Neuron (in vitro differentiated cells): ENCODE results near the gene MAP2.

Experiments used
- H2AFZ ChIP-seq: one replicate; pipeline ENCODE4 v1.6.1; 2013; ENCODE audit warnings: low read depth, mild to moderate bottlenecking, inconsistent platforms, low read length, moderate library complexity
- H3K27me3 ChIP-seq: one replicate; pipeline ENCODE4 v1.6.1; 2013; ENCODE audit warnings: low read length; ENCODE audit not compliant: insufficient read depth
- H3K36me3 ChIP-seq: one replicate; pipeline ENCODE4 v1.6.1; 2013; ENCODE audit warnings: low read length; ENCODE audit not compliant: insufficient read depth
- H3K4me1 ChIP-seq: one replicate; pipeline ENCODE4 v1.6.1; 2013; ENCODE audit warnings: low read length; ENCODE audit not compliant: insufficient read depth
- H3K4me3 ChIP-seq: 2 replicates; pipeline ENCODE4 v1.5.1; 2013; ENCODE audit warnings: mild to moderate bottlenecking, low read length, moderate library complexity
- H3K9me3 ChIP-seq: one replicate; pipeline ENCODE4 v1.6.1; 2013; ENCODE audit warnings: low read length

MAP2 gene

GRCh38 chr2:209673811-209674210 is 250.0 kb downstream of the MAP2 start:
- H3K36me3 ChIP-seq, result peaks cover 68% of the 10 kb centered on the region
- no peaks in the 10 kb centered on the region for H3K9me3 ChIP-seq
- no peak overlapping the region for H3K4me3 ChIP-seq
- peaks cover 19% of the 10 kb centered on the region for H3K4me1 ChIP-seq
- no peak overlapping the region for H2AFZ ChIP-seq
- no peaks in the 10 kb centered on the region for H3K27me3 ChIP-seq

GRCh38 chr2:209680596-209680995 is 256.7 kb downstream of the MAP2 start:
- no peak overlapping the region for H3K4me3 ChIP-seq
- H3K36me3 ChIP-seq, result peaks cover 86% of the 10 kb centered on the region
- no peak overlapping the region for H2AFZ ChIP-seq
- H3K27me3 ChIP-seq, result no peaks in the 10 kb centered on the region
- H3K9me3 ChIP-seq, result no peaks in the 10 kb centered on the region
- peaks cover 3% of the 10 kb centered on the region for H3K4me1 ChIP-seq

- Histone ChIP-seq H3K27me3 (no peaks in the 10 kb centered on the region), H3K4me1 (peaks cover 3% of the 10 kb centered on the region), H2AFZ (no peak overlapping the region), H3K36me3 (peaks cover 90% of the 10 kb centered on the region), H3K9me3 (no peaks in the 10 kb centered on the region), H3K4me3 (no peak overlapping the region)
These were observed 257.4 kb downstream of the MAP2 start for GRCh38 chr2:209681201-209681735.

- H3K27me3 ChIP-seq, result no peaks in the 10 kb centered on the region
These were observed 258.8 kb downstream of the MAP2 start for GRCh38 chr2:209682646-209683045.

DNA sequence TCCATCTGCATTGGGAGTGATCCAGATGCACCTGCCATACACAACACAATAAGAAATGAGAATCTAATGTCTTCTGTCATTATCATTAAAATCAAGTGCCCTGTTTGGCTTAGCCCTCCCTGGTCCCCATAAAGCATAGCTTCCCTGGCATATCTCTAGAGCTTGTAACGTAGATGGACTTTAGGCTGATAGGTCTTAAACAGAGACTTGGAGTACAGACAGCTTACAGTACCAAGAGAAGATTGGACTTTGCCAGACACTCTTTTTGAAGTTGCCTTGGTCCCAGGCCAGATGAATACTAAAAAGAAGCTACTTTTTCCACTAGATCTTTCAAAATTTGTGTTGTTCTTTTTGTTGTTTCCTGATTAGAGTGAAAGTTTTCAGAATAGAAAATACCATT is 261.5 kb downstream of the MAP2 start:
- peaks cover 3% of the 10 kb centered on the region for H3K4me1 ChIP-seq
- no peak overlapping the region for H3K4me3 ChIP-seq
- no peak overlapping the region for H2AFZ ChIP-seq
- H3K36me3 ChIP-seq, result peaks cover 84% of the 10 kb centered on the region
- no peaks in the 10 kb centered on the region for H3K27me3 ChIP-seq
- H3K9me3 ChIP-seq, result no peaks in the 10 kb centered on the region

More at GRCh38 chr2:209682646-209683045, 258.8 kb downstream of the MAP2 start:
- Histone ChIP-seq H3K9me3 (no peaks in the 10 kb centered on the region), H2AFZ (no peak overlapping the region), H3K36me3 (peaks cover 92% of the 10 kb centered on the region), H3K4me3 (no peak overlapping the region), H3K4me1 (peaks cover 3% of the 10 kb centered on the region)

GRCh38 chr2:209685963-209686362 is 262.1 kb downstream of the MAP2 start:
- peaks cover 2% of the 10 kb centered on the region for H3K9me3 ChIP-seq
- no peaks in the 10 kb centered on the region for H3K27me3 ChIP-seq
- no peak overlapping the region for H3K4me3 ChIP-seq
- H3K4me1 ChIP-seq, result peaks cover 3% of the 10 kb centered on the region
- H2AFZ ChIP-seq, result no peak overlapping the region
- peaks cover 84% of the 10 kb centered on the region for H3K36me3 ChIP-seq

DNA sequence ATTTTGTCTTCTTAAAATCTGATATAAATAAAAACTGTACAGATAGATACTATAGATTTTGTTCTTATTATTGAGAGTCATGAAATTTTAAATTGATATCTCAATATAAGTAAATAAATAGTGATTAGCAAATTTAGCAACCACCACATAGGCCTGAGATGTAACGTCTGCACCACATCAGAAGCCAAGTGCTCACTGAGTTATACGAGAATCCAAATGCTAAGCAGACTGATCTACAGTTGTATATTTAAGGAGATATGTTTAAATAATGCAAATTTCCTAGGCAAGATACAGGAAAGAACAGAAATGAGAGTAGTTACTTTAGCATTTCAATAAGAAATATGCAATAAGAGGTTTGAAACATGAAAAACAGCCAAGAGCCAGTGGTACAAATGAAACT is 262.6 kb downstream of the MAP2 start:
- Histone ChIP-seq H2AFZ (no peak overlapping the region), H3K36me3 (peaks cover 84% of the 10 kb centered on the region), H3K4me1 (no peaks in the 10 kb centered on the region), H3K27me3 (no peaks in the 10 kb centered on the region), H3K9me3 (peaks cover 2% of the 10 kb centered on the region), H3K4me3 (no peak overlapping the region)

- Histone ChIP-seq H3K27me3 (no peaks in the 10 kb centered on the region), H3K4me1 (no peaks in the 10 kb centered on the region), H3K36me3 (peaks cover 85% of the 10 kb centered on the region), H3K4me3 (no peak overlapping the region), H3K9me3 (peaks cover 3% of the 10 kb centered on the region), H2AFZ (no peak overlapping the region)
These were observed 263.6 kb downstream of the MAP2 start for GRCh38 chr2:209687323-209687969.

- H3K4me3 ChIP-seq, result no peak overlapping the region
- no peaks in the 10 kb centered on the region for H3K27me3 ChIP-seq
- no peaks in the 10 kb centered on the region for H3K4me1 ChIP-seq
- H3K36me3 ChIP-seq, result peaks cover 87% of the 10 kb centered on the region
- H2AFZ ChIP-seq, result no peak overlapping the region
- H3K9me3 ChIP-seq, result peaks cover 6% of the 10 kb centered on the region
These were observed 264.5 kb downstream of the MAP2 start for GRCh38 chr2:209688385-209688784.

GRCh38 chr2:209690029-209690754 is 266.3 kb downstream of the MAP2 start:
- no peak overlapping the region for H3K4me3 ChIP-seq

GRCh38 chr2:209694748-209695147 is 270.9 kb downstream of the MAP2 start:
- no peaks in the 10 kb centered on the region for H3K27me3 ChIP-seq
- H3K4me1 ChIP-seq, result peaks cover 9% of the 10 kb centered on the region
- H3K9me3 ChIP-seq, result peaks cover 6% of the 10 kb centered on the region
- no peak overlapping the region for H2AFZ ChIP-seq
- peaks cover 92% of the 10 kb centered on the region for H3K36me3 ChIP-seq
- H3K4me3 ChIP-seq, result no peak overlapping the region

More at GRCh38 chr2:209690029-209690754, 266.3 kb downstream of the MAP2 start:
- Histone ChIP-seq H3K4me1 (no peaks in the 10 kb centered on the region), H3K36me3 (peaks cover 88% of the 10 kb centered on the region), H3K9me3 (peaks cover 6% of the 10 kb centered on the region), H2AFZ (no peak overlapping the region), H3K27me3 (no peaks in the 10 kb centered on the region)

DNA sequence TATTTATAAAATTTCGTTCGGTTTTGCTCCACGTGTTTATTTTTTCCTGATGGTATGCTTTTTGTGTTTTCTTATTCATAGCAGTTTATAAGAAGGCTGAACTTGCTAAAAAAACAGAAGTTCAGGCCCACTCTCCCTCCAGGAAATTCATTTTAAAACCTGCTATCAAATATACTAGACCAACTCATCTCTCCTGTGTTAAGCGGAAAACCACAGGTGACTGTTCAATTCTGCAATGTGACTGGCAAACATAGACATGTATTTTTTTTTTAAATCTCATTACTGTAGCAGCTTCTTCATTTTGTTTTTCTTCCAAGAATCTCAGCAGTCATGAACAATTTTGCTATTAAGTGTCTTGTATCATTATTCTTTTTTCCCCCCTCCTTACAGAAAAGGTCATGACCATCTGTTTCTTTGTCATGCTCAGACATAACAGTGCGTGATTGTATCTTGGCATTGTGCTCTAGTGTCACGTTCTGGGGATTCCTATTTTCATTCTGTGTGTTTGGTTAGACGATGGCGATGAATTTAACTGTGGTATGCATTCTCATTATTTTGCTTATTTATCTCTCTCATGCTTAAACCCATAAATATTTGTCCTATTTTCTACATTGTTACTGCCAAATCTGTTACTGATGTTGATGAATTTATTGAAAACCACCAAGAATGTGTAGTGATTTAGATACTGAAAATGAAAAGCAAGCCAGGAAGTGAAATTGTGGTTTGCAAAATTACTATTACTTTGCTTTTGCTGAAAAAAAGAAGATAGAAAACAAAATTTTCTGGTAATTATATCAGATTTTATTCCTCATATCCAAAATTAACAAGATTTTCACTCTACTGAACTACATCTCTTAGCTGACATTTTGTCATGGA is 273.2 kb downstream of the MAP2 start:
- H2AFZ ChIP-seq, result no peak overlapping the region

DNA sequence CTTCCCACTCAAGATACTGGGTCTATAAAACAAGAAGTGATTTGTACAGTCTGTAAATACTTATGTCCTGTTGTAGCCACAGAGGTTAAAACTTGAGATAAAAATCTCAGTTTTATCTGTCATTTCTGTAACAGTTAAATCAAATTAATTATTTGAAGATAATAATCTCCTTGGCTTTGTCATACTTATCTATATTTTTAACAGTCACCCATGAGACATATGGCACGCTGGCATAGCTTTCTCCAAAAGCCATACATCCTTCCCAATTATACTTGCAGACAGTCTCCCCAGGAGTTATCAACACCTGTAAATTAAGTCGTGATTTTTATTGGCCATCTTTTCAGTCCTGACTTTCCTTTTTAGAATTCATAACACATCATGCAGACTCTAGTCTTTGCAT is 278.9 kb downstream of the MAP2 start:
- H3K27me3 ChIP-seq, result no peaks in the 10 kb centered on the region
- H2AFZ ChIP-seq, result no peak overlapping the region
- H3K4me1 ChIP-seq, result no peaks in the 10 kb centered on the region
- no peak overlapping the region for H3K4me3 ChIP-seq
- H3K9me3 ChIP-seq, result no peaks in the 10 kb centered on the region
- peaks cover 88% of the 10 kb centered on the region for H3K36me3 ChIP-seq

More for the DNA sequence above, 273.2 kb downstream of the MAP2 start:
- peaks cover 3% of the 10 kb centered on the region for H3K9me3 ChIP-seq
- peaks cover 87% of the 10 kb centered on the region for H3K36me3 ChIP-seq
- H3K4me3 ChIP-seq, result no peak overlapping the region
- peaks cover 9% of the 10 kb centered on the region for H3K4me1 ChIP-seq
- H3K27me3 ChIP-seq, result no peaks in the 10 kb centered on the region
